Testis (tissue), 3 donors: ENCODE data around the gene AKNA. TPM values are rescaled to one million over a fixed set of nuclear protein-coding genes. Genes with fewer than 3 reads are reported as not detected.
A peak's percentile ranks its signal among the peaks of the same experiment; 100 is the strongest.

Experiments
- DNase-seq: peaks from one replicate; pipeline ENCODE4 v3.0.0-alpha.2; 2019
- H3K27ac ChIP-seq, 2 donors: fragments of 200-600 bp; sonication (generic); one replicate each; pipeline ENCODE4 v1.5.1; 2019
- H3K27me3 ChIP-seq: fragments of 200-600 bp; sonication (generic); one replicate; pipeline ENCODE4 v1.5.1; 2019
- H3K36me3 ChIP-seq: fragments of 200-600 bp; sonication (generic); one replicate; pipeline ENCODE4 v1.5.1; 2017; ENCODE audit warnings: low read depth; ENCODE audit errors: missing control alignments
- H3K4me1 ChIP-seq: fragments of 200-600 bp; sonication (generic); one replicate; pipeline ENCODE4 v1.5.1; 2019
- H3K4me3 ChIP-seq, 2 donors: fragments of 200-600 bp; sonication (generic); one replicate each; pipeline ENCODE4 v1.5.1; 2017 to 2019
- H3K9me3 ChIP-seq: fragments of 200-600 bp; sonication (generic); one replicate; pipeline ENCODE4 v1.5.1; 2017
- CTCF ChIP-seq, 3 experiments: fragments of 450-650 bp in 2 of 3; fragments of 200-600 bp in 1 of 3; sonication (generic) in 1 of 3; IDR thresholded peaks; one replicate each; pipeline ENCODE4 v1.5.1; 2016 to 2019; ENCODE audit warnings: antibody characterized with exemption in 3 of 3, mild to moderate bottlenecking in 2 of 3, moderate library complexity in 1 of 3
- POLR2A ChIP-seq: fragments of 450-650 bp; IDR thresholded peaks from one replicate; pipeline ENCODE4 v1.6.1; 2017; ENCODE audit warnings: antibody characterized with exemption, mild to moderate bottlenecking, moderate library complexity
- WGBS, 2 donors: methylation state at CpG; one replicate each; pipeline ENCODE4 v1.1.5; 2018; 5-methylcytosine and 5-hydroxymethylcytosine counted together
- intact Hi-C: fragments of 100-400 bp; cut with DNase I; formaldehyde crosslinking; loops from one replicate; pipeline ENCODE4 v1.15.1; 2023; ENCODE audit warnings: low total_unique reads
- polyA plus RNA-seq: library from polyadenylated mRNA; stranded (reverse); fragments of 350-450 nt; fragmentation: Illumina TruSeq; extraction: RNeasy Lipid Tissue Mini Kit (QIAGEN cat#74804); gene quantifications from one replicate; pipeline ENCODE4 v1.2.3, GENCODE V29; 2014; ENCODE audit warnings: low read depth, low replicate concordance; ENCODE audit not compliant: insufficient read depth
- total RNA-seq, 2 donors: library from RNA; depleted of rRNA; stranded (reverse); fragments of >200 nt; gene quantifications; one replicate each; pipeline ENCODE4 v1.2.3, GENCODE V29; 2016

Gene AKNA
- total and polyA plus RNA-seq, 3 donors from 2014 or later = 20.6 to 31.5 (median 21.2) TPM

GRCh38 chr9:114312513-114312875 lies 75.3 kb downstream of the AKNA start:
- WGBS, 2 donors = 78 to 81% methylated on average over 8 of the region's 8 CpGs
- intact Hi-C loops = no loop called here
- no peak for TF ChIP-seq POLR2A
- TF ChIP-seq CTCF (IDR thresholded peaks at IDR 0.05) = no peak
- peak; percentile 10 for DNase-seq
- no peaks in the 10 kb centered on the region for H3K27me3 ChIP-seq
- H3K36me3 ChIP-seq = no peaks in the 10 kb centered on the region
- H3K9me3 ChIP-seq = no peaks in the 10 kb centered on the region
- no peaks in the 10 kb centered on the region for H3K4me1 ChIP-seq
- H3K4me3 ChIP-seq = no peak overlapping the region
- no peak overlapping the region for H3K27ac ChIP-seq

GRCh38 chr9:114311571-114312512 lies 75.9 kb downstream of the AKNA start:
- no peak overlapping the region for H3K4me3 ChIP-seq
- intact Hi-C loops = no loop called here
- no peaks in the 10 kb centered on the region for H3K4me1 ChIP-seq
- H3K27ac ChIP-seq = no peak overlapping the region
- TF ChIP-seq POLR2A (no peak), CTCF (IDR thresholded peaks at IDR 0.05) (no peak)
- H3K27me3 ChIP-seq = no peaks in the 10 kb centered on the region
- H3K36me3 ChIP-seq = no peaks in the 10 kb centered on the region
- no peaks in the 10 kb centered on the region for H3K9me3 ChIP-seq
- WGBS, 2 donors = 90 to 91% methylated on average over 28 of the region's 28 CpGs
- peak; percentile 9 for DNase-seq

GRCh38 chr9:114310471-114311450 lies 77.0 kb downstream of the AKNA start:
- Histone ChIP-seq H3K4me3 (no peak overlapping the region), H3K27ac (no peak overlapping the region), H3K4me1 (peaks cover 3% of the 10 kb centered on the region), H3K36me3 (no peaks in the 10 kb centered on the region), H3K9me3 (no peaks in the 10 kb centered on the region), H3K27me3 (no peaks in the 10 kb centered on the region)
- peak; percentile 8 for DNase-seq
- WGBS, 2 donors = 88 to 90% methylated on average over 21 to 22 of the region's 22 CpGs
- intact Hi-C loops = no loop called here
- TF ChIP-seq POLR2A = no peak

- peak; percentile 5 for DNase-seq
- H3K36me3 ChIP-seq = no peaks in the 10 kb centered on the region
- H3K27me3 ChIP-seq = no peaks in the 10 kb centered on the region
- H3K4me3 ChIP-seq = no peak overlapping the region
- H3K27ac ChIP-seq = no peak overlapping the region
- H3K9me3 ChIP-seq = no peaks in the 10 kb centered on the region
- intact Hi-C loops = no loop called here
- TF ChIP-seq POLR2A (no peak), CTCF (IDR thresholded peaks at IDR 0.05) (no peak)
- H3K4me1 ChIP-seq = peaks cover 8% of the 10 kb centered on the region
- WGBS, 2 donors = 96 to 97% methylated on average over 13 of the region's 13 CpGs
These were observed 78.7 kb downstream of the AKNA start for GRCh38 chr9:114309096-114309495.
